Right renal cortex interstitium (tissue), 3 donors: ENCODE results near the gene CCNDBP1. TPM values are rescaled to one million over a fixed set of nuclear protein-coding genes. Genes with fewer than 3 reads are reported as not detected.
A peak's percentile ranks its signal among the peaks of the same experiment; 100 is the strongest.
"Not testable (repeated sequence)": the region's sequence is repeated elsewhere in the genome, so short reads cannot be mapped to it uniquely, and the experiment has no call there.

Experiments used
- DNase-seq, 3 donors: peaks; one replicate each; pipeline ENCODE4 v3.0.0-alpha.2; 2013; ENCODE audit warnings: low read depth in 3 of 3, low spot score in 2 of 3
- polyA plus RNA-seq, 3 donors: library from polyadenylated mRNA; unstranded; fragments of 120-200 nt; gene quantifications; one replicate each; pipeline ENCODE4 v1.2.1, GENCODE V29; 2013; ENCODE audit not compliant: insufficient read length in 3 of 3

The CCNDBP1 gene
- polyA plus RNA-seq, 3 donors: 55.9 to 61.7 (median 56.7) TPM

DNA sequence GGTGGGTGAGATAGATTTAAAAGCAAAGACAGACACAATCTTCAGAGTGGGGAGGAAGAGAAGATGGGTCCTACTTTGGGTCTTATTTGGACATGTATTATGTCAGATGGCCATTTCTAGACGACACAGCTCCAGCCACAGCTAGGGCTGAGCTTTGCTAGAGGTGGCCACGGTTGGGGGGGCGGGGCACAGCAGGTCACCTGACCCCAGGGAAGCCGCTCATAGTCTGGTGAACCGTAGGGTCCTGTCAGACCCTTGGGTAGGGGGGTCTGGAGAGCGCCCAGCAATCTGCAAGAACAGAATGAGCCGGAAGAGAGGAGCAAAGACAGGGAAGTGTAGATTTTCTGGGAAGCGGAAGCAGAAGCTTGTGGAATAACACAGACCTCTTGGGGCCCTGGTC, 29.0 kb downstream of the CCNDBP1 start:
- no peak for DNase-seq

DNA sequence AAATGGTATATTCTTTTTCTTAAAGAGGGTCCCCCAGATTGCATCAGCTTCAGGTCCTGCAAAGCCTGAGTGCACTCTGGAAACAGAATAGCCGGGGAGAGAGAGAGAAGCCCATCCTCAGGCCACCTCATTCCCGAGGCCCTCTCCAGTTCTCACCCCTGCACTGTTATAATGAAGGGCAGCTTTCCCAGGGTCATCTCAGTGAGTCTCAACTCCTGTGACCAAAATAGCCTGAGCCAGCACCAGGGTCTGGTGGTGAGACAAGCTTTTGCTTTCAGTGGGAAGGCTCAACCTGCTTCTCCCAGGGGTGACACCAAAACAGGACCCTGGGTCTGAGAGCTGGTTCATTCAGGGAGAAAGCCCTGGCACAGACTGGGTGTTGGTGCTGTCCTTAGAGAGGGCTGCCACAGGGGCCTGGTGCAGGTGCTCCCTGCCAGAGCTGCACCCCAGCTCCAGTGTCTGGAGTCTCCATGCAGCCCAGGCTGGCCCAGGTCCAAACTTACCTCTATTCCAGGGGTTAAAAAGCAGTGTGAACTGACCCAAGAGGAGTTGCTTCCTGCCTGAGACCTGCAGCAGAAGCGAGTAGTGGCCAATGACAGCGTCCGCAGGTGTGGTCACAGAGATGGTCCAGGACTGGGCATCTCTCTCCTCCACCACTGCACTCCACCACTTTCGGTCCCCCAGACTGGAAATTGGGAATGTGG, 29.5 kb downstream of the CCNDBP1 start:
- DNase-seq: no peak

DNA sequence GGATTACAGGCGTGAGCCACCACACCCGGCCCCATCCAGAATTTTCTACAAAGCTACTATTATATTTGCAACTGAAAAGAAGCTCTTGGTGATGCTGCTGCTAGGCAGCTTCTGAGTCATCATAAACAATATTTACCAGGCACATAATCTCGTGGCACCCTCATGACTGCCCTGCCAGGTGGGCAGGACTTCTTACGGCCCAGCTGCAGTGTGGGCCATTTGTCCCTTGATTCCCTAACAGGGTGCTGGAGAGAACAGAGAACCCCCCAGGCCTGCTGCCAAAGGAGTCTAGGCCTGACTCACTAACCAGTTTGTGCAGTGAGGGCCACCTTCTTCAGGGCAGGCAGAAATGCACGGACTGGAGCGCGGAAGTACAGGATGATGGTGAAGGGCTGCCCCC, 30.8 kb downstream of the CCNDBP1 start:
- no peak for DNase-seq

DNA sequence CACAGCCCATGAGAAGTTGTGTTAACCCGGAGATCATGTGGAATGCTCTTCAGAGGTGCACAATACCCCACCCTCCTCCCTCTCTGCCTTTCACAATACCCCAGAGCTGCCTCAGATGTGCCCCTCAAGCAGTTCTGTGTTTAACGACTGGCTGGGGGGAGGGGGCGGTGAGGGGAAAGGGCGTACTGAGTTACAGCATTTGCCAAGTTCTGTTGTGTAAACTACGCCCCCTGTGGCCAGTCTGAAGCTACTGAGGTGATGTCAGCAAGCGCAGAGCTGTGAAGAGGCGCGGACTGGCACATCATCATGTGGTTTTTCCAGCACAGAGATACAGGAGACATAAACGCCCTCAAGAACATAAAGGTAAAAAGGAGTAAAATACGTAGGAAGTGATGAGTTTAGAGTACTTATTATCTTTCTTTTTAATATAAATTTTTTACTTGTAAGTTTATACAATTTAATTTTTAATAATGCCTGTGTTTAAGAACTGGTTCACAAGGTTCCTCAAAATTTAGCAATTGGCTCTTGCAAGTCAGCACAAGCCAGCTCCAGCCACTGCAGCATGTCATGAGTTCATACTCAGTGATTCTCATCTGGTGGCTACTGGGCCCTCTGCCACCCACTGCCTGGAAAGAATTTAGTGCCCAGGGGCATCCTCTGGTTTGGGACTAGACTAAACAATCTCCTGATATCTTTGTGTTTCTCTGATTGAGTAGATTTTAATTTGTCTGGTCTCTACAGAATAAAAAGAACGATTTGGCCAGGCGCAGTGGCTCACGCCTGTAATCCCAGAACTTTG, 33.9 kb downstream of the CCNDBP1 start:
- peak in 1 of 3 donors; percentile 1 for DNase-seq

DNA sequence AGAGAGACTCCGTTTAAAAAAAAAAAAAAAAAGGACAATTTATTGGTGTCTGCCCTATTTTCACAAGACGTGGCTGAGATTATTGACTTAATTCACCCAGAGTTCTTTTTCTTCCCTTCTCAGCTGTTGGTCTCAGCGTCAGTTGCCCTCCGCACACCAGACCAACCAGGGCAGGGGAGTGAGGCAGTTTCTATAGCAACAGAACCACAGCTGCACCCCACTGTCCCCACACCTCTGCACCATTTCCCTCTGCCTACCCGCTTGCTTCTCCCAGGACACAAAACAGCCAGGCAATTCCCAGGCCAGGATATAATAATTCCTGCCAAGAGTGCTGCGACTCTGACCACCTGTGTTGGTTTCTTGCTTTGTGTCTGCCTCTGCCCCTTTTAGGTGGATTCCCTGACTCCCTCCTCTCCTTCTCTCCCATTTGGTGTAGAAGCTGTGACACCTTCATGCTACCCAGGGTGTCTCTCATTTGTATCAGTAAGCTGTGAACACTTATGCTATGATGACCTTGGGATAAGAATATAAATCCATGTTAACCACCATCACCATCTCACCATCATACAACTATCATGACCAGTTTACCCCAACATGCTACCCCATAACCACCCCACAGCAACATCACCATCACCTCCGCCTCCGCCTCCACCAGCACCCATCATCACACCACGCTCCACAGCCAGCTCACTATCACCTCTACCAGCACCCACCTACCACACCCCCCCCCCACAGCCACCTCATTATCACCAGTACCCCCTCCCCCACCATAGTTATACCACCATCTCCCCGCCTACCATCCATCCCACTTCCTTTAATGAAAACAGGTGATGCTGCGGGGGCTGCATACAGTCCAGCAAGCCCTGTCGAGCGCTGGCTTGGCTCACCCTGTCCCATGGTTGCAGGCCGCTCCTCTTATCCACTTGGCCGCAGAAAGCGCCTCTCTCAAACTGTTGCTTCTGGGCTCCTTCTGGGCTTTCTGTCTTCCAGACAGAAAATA, 35.0 kb downstream of the CCNDBP1 start:
- DNase-seq: no peak

DNA sequence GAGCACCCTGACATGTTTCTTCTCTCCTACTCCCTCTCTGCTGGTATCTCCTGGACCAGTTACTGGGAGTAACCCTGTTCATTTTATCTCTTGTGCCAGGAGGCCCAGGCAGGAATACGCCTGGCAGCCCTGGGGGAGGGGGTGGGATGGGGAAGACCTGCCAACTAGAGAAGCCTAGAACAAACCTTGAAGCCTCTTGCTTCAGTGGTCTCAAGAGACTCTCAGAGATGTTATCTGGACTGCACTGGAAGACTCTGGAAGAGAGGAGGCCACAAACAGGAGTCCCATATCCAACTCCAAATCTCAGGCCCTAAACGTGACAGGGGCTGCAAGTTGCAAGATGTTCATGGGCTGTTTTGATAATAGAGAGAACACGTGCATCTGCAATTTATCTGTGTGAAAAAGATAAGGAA, 35.8 kb downstream of the CCNDBP1 start, which contains the start of gene EPB42:
Gene EPB42 (minus strand): TSS at position 28 of the 413 bp plus-strand sequence. CDS start 193 bp downstream, outside the sequence.
- no peak for DNase-seq

DNA sequence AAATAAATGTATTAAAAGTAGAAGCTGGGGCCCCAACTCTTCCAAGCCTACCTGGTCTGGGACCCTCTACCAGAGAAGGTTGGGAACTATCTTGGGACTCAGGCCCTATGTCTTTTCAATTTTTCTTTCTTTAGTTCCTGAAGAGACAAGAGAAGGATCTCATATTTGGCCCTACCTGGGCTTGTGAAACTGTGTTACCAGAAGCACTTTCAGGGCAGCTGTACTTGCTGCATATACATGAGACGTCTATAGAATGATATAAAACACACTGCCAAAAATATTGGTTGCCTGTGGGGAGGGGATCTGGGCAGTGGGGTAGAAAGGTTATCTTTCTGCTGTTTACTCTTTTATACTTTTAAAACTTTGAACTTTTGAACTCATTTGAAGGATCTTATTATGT, 36.2 kb downstream of the CCNDBP1 start:
- no peak for DNase-seq

DNA sequence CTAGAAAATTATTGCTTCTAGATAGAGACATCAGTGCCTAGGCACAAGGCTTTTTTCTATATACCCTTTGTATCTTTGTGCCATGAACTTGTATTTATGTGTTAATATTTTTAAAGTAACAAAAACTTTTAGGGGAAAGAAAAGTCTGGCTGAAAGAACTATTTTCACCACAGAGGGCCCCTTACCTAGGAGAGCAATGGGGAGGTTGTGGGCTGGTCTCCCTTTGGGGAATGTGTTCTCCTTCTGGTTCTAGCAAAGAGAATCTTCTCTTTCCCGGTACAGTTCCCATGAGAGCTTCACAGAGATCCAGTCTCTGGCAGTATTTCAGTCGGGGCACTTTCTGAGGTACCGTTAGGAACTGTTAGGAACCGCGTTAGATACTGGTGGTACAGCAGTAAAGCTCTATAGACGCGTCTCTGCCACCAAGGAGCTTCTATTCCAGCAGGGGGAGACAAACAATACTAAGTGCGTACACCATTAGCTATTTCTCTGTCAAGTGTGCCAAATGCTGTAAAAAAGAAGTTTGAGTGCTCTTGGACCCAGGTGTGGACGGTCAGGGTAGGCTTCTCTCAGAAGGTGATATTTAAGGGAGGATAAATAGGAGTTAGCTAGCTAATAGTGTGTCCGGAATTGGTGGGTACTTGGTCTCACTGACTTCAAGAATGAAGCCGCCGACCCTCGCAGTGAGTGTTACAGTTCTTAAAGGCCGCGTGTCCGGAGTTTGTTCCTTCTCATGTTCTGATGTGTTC, 40.2 kb downstream of the CCNDBP1 start:
- peak; percentile 33 to 41 (median 40) for DNase-seq

DNA sequence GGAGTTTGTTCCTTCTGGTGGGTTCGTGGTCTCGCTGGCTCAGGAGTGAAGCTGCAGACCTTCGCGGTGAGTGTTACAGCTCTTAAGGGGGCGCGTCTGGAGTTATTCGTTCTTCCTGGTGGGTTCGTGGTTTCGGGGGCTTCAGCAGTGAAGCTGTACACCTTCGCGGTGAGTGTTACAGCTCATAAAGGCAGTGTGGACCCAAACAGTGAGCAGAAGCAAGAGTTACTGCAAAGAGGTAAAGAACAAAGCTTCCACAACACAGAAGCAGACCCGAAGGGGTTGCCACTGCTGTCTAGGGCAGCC, 40.7 kb downstream of the CCNDBP1 start:
- DNase-seq: not testable (repeated sequence)

DNA sequence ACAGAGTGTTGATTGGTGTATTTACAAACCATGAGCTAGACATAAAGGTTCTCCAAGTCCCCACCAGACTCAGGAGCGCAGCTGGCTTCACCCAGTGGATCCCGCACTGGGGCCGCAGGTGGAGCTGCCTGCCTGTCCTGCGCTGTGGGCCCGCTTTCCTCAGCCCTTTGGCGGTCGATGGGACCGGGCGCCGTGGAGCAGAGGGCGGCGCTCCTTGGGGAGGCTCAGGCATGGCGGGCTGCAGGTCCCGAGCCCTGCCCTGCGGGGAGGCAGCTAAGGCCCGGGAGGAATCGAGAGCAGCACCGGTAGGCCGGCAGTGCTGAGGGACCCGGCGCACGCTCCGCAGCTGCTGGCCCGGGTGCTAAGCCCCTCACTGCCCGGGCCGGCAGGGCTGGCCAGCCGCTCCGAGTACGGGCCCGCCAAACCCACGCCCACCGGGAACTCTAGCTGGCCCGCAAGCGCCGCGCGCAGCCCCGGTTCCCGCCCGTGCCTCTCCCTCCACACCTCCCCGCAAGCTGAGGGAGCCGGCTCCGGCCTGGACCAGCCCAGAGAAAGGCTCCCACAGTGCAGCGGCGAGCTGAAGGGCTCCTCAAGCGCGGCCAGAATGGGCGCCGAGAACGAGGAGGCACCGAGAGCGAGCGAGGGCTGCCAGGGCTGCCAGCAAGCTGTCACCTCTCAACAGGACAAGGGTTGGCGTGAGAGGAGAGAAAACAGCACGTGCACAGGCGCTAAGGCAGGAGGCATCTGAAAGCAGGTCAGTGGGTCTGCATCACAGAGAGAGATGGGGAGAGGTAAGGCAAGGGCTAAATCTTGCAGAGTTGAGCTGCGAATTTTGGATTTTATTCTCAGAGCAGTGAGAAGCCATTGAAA, 41.5 kb downstream of the CCNDBP1 start:
- DNase-seq: no peak

DNA sequence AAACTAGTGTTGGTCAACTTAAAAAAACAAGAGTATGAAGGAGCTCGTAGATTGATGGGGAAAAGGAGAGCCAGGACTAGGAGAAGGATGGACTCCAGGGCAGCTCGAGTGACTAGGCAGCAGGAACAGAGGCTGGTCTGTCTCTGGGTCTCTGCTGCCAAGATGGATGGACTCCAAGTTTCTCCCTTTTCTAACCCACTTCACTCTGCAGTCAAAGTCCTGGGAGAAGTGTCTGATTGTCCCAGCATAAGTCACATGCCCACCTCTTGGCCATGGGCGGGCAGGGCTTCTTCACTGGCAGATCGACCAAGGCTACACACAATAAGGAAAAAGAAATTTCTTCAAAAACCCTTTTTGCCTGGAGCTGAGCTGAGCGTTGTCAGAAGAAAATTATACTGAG, 44.8 kb downstream of the CCNDBP1 start:
- no peak for DNase-seq

DNA sequence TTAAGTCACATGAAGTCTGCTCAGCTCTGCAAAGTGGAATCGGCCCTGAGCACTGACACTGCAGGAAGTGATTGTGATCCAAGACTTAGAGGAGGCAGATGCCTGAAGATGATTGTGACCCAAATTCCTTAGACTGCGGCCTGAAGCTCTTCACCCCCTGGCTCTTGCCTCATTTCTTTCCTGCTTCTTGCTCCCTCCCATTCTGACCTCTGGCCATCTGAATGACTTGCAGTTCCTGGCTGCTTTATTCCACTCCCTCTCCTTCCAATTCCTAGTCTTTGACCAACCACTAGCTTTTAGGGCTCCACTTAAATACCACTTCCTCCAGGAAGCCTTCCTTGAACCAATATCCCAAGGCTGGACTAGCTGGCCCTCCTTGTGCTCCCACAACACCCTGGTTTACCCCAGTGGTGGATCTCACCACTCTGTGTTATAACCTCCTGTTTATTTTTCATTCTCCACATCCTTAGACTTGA, 45.5 kb downstream of the CCNDBP1 start:
- DNase-seq: no peak

DNA sequence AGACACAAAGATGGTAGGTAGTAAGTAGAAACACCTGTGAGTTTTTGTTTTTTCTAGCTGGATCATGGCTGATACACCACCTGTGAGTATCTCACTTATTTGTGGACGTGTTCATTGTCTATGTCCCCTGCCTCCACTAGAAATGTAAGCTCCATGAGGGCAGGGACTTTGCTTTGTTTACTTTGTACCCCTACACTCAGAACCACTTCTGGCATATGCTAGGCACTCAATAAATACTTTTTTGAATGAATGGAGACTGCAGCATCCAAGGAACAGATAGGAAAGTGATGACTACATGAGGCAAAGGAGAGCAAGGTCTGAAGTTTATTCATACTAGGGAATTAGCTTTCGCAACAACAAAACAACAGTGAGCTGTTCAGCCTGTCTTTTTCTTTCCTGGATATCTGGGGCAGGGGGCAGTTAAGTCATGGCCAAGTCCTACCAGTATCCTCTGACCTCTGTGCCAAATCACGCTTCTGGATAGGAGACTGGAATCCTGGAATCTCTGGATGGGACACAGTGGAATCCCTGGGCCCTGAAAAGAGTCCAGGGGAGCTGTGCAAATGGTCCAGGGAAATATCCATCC, 47.2 kb downstream of the CCNDBP1 start:
- no peak for DNase-seq

DNA sequence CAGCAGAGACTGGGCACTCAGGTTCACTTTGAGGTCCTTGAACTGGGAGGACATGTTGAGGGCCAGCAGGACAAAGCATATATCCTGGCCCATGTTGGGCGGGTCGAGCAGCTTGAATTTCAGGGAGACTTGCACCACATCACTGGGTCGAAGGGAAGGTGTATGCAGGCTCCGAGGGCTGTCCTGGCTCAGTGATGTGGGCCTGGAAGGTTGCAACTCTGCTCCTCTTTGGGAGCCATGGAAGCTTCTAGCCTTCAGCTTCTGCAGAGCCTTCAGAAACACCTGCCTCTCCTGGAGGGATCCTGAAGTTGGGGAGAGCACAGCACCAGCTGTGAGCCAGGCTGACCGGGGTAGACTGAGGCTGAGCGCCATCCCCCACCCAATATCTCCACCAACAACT, 50.3 kb downstream of the CCNDBP1 start:
- DNase-seq: no peak

DNA sequence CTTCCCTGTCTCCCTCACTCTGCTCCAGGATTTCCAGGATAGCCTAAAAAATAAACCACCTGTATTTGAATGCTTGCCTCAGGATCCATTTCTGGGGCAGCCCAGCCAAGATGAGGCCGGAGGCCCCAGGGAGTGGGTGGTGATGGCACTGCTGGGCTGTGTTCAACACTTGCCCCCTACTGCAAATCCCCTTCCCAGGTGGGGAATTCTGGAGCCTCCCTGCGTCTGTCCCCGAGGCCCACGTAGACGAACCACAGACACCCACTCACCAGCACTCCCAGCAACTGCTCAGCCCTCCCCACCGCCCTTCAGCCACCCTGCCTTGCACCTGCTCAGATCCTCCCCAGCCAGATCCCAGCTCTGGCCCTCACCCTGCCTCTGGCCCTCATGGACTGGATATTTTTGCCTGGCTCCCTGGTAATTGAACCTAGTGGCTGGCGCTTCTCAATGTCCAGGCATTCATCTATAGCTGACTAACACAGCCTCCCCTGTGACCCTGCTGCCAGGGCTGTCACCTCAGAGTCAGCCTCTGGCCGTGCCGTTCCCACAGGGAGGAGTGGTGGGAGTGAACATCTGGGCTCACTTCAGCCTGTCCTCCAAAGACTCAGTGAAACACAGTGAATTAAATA, 52.8 kb downstream of the CCNDBP1 start:
- DNase-seq: no peak

DNA sequence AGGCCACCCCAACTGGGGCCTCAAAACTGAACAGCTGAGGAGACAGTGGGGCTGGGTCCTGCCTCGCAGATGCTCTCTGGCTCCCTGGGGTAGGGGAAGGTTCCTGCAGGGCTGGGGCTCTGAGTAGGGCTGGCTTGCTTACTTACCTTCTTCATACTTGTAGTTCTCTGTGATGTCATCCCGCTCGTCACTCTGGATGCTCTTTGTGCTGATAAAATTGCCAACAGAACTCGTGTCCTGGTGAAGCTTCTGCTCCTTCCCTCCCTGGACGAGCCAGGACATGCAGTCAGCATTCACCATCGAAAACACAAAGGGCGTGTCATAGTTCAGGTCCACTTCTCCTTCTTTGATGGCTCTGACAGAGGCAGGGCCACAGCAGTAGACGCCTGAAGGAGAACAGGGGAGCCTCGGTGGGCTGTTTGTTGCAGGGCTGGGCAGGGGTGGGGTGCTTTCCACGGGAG, 53.5 kb downstream of the CCNDBP1 start:
- DNase-seq: no peak

DNA sequence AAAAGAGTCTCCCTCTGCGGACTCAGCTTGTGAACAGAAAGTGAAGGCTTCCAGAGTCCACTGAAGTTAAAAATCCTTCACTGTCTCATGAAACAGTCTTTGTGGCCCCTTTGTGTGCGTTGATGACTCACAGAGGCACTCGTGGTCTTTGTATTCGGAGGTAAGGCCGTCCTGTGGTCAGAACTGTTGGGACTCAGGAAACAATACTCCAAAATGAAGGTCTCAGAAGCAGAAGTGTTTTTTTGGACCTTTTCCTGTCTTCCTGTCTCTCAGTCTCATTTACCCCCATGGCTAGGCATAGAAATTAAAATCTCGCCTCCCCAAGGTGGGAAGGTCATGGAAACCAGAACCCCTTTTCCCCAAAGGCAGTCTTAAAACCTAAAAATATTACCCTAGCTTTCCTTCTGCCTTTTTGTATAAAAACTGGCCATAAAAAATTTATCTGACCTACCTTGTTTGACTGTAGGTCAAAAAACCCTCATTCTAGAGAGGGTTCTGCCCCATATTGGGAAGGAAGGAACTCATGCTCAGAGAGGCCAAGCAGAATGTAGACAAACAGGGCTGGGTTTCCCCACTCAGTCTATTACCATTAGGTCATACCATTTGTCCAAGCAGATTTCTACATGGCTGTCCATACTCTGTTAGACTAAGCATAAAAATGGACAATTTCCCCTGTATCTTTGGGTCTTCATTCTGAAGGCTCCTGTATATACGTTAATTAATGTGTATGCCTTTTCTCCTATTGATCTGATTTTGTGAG, 54.7 kb downstream of the CCNDBP1 start:
- DNase-seq: no peak

DNA sequence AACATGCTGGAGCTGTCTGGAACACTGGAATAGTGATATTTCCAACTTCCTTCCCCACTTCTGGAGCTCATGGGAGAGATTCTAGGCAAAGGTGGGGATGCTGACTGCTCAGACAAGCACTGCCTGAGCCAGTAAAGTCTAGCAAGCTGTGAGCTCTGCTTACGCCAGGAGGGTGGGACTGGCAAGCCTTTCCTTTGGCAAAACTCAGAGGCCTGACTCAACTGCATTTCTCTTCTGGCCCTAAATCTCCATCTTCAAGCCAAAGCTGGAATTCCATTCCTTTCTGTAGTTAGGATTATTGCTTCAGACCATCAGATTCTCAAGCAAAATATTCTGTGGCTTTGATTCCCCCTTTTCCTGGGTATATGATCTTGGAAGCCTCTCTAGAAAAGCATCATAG, 55.9 kb downstream of the CCNDBP1 start:
- DNase-seq: no peak
